HG03139 (cell line): ENCODE measurements around the gene ZNF26.
"Not testable (repeated sequence)": the region's sequence is repeated elsewhere in the genome, so short reads cannot be mapped to it uniquely, and the experiment has no call there.

Source experiments
- ATAC-seq: cut with Tn5 transposase; IDR thresholded peaks from one replicate; pipeline ENCODE4 v1.9.1; 2021; ENCODE audit not compliant: unreplicated experiment

Gene ZNF26

DNA sequence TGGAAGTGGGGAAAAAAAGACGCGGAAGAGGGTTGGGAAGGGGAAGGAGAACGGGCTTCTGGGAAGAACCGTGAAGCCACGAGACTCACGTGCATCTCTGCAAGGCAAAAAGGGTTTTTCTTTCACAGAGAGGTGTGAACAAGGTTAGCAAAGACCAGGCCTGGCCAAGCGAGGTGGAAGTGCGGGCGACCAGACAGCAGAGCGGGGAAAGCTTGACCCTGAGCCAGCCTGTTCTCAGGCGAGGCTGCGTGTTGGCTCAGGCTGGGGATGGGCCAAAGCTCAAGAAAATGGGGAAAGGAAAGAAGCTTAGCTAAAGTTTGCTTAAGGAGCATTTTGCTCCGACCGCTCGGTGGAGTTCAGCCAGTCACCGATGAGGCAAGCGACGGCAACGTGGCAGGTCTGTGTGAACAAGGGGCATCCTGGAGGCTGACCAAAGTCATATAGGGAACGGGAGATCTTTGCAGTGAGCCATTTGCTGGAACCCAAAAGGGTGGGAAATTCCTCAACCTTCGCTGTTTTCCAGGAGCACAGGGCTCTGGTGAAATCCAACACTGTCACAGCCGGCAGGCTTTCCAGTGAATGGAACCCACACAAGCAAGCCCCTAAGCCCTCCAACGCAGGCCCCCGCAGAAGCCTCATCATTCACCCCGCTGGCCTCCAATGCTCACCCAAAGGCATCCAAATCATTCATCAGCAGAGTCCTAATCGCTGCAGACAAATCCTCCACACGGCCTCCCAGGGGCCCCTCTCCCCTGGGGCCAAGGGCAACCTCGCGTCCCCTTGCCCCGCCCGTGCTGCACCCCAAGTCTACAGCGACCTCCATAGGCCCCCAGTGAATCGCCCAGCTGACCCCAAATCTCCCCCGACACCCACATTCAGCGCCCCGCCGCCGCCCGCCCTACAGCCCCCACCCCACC lies 30.8 kb upstream of the ZNF26 start:
- peak; percentile 28 for ATAC-seq

DNA sequence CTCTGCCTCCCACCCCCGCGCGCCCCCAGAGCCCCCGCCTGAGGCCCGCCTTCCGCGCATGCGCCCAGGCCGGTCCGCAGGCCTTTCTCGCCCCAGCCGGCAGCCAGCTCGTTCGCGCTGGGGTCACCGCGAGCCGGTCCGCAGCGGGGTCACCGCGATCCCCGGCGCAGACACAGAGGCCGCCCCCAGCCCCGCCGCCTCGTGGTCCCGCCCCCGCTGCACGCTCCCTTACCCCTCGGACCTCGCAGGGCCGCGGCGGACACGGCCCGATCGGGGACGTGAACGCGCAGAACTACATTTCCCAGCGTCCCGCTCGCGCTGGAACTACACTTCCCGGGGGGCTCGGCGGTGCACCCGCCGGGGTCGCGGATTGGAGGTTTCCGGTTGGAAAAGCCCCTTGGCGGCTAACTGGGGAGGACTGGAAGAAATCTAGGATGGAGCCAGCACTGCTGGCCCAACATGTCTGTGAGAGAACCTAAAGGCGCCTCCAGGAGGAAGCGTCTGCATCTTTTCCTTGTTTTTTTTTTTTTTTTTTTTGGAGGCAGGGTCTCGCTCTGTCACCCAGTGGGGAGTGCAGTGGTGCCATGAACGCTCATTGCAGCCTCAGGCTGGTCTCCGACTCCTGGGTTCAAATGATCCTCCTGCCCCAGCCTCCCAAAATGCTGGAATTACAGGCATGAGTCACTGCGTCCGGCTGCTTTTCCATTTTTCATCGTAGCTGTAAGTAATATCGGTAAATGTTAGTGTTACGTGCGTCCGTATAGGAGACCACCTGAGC lies 30.0 kb upstream of the ZNF26 start, which contains the start of gene ZNF605:
ZNF605 (minus strand) TSS at position 296 of the 778 bp plus-strand sequence. CDS start 10,671 bp downstream, outside the sequence.
- peak; percentile 85 for ATAC-seq

DNA sequence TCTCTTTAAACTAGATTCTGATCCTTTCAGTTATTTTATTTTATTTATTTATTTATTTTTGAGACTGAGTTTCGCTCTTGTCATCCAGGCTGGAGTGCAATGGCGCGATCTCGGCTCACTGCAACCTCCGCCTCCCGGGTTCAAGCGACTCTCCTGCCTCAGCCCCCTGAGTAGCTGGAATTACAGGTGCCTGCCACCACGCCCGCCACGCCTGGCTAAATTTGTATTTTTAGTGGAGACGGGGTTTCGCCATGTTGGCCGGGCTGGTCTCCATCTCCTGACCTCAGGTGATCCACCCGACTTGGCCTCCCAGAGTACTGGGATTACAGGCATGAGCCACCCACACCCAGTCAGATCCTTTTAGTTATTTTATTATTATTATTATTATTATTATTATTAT lies 24.4 kb upstream of the ZNF26 start:
- ATAC-seq = not testable (repeated sequence)

DNA sequence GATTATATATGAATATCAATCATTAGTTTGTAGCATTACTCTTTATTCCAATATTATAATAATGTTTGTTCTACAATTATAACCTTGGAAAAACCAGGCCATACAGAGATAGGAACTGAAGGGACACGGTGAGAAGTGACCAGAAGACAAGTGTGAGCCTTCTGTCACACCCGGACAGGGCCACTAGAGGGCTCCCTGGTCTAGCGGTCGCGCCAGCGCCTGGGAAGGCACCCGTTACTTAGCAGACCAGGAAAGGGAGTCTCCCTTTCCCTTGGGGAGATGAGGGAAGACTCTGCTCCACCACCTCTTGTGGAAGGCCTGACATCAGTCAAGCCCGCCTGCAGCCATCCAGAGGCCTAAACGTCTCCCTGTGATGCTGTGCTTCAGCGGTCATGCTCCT lies 22.2 kb upstream of the ZNF26 start:
- not testable (repeated sequence) for ATAC-seq

DNA sequence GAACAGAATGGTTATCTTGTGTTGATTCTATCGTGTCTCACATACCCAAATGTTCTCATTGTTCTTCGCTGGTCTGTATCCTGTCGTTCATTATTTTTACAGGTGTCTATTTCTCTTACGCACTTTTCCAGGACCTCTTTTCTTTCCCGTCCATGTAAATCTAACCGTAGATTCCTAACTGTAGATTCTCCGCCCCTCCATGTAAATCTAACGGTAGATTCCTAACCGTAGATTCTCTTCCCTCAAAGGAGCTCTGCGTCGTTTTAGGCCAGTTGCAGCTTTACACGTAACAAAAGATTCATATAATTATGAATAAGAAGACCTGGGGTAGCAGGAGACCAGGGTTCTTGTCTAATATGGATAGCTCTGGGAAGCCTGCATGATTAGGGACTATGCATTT lies 20.4 kb upstream of the ZNF26 start:
- ATAC-seq = no peak

DNA sequence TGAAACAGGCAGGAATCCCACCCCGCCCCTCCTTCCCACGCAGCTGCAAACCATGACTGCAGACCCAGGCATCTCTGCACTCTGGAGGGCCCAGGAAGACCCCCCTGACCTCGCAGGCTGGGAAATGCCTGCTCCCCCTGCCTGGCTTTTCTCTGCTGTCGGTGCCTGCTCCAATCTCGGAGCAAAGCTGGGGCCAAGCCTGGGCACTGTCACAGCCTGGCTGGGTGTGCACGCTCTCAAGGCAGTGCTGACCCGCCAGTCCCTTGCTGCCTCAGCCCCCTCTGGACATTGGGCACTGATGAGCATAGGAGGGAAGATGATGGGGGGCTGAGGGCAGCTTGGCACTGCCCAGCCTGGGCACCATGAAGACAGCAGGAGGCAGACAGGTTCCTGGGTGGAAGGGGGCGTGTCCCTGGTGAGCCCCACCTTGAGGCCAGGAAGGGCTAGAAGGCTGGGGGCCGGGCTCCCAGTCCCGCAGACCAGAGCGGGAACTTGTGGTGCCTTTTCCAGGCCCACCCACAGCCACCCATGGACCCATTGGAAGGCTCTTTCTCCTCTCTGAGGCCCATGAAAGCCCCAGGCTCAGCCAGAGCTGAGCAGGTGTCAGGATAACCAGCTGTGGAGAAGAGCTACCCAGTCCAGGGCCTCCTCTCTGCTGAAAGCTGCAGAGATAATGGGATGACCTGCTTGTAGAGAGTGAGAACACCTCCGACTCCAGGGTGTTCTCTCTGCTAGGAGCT lies 19.3 kb upstream of the ZNF26 start:
- ATAC-seq = no peak

DNA sequence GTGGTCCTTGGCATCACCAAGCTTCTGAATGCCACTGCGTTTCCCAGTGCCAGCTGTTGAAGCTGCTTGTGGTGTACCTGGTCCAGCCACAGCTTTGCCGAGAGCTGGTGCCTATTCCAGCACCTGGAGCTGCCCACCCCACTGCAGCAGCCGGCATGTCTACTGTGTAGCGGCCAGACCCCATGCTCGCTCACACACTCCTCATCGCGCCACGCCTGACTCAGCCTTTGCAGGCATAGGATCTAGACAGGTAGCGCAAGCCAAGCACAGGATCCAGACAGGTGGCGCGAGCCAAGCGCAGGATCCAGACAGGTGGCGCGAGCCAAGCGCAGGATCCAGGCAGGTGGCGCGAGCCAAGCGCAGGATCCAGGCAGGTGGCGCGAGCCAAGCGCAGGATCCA lies 18.4 kb upstream of the ZNF26 start:
- no peak for ATAC-seq

DNA sequence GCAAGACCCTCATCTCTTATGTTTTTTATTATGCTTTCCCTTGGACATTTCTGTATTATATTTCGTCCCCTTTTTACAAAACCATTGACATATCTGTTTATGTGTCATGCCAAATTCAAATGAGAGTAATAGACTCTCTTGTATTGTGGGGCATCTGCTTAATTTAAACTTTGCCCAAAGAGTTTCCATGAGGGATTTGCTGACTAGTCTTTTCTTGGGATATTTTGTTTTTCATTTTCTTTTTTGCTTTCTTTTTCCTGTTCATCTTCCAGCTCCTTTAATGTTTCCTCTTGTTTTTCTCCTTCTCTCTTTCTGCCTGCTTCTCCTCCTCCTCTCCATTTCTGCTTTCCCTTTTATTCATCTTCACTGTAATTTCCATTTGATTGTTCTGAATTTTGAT lies 13.8 kb upstream of the ZNF26 start:
- ATAC-seq = no peak

DNA sequence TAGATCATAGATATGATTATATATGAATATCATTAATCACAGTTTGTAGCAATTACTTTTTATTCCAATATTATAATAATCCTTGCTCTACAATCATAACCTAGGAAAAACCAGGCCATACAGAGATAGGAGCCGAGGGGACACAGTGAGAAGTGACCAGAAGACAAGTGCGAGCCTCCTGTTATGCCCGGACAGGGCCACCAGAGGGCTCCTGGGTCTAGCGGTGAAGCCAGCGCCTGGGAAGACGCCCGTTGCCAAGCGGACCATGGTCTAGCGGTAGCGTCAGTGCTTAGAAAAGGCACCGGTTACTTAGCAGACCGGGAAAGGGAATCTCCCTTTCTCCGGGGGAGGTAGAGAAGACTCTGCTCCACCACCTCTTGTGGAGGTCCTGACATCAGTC lies 9.3 kb upstream of the ZNF26 start:
- ATAC-seq = not testable (repeated sequence)

DNA sequence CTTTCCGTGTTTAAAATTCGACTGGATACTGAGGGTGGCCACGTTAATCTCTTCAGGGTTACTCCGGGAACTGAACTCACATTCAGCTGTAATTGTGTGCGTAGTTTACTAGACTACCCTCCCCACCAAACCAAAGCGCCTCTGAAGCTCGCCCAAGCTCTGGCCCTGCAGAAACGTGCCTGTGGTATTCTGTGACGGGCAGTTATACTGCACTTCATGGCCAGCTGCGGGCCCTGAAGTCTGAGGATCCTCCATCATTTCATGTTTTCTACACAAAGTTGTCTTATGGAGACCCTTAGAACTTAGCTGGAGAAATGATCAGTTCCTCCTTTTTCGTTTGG lies 688 bp downstream of the ZNF26 start:
- ATAC-seq = no peak

DNA sequence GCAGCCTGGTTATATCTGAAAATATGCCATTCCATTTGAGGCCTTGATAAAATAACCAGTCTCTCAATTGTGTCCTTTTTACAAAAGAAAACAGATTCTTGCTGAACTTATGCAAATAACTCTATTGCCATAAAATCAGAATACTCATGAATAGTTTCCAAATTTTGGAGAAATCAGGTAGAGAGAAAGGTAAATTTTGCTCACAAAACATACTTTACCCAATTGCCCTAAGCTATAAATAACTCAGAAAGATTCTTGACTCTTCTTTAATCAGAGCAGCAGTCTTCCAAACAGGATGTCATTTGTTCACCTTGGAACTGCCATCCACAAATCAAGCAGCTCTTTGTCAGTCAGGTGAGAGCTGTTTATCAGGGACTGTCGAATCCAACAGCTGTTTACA lies 12.6 kb downstream of the ZNF26 start:
- no peak for ATAC-seq

DNA sequence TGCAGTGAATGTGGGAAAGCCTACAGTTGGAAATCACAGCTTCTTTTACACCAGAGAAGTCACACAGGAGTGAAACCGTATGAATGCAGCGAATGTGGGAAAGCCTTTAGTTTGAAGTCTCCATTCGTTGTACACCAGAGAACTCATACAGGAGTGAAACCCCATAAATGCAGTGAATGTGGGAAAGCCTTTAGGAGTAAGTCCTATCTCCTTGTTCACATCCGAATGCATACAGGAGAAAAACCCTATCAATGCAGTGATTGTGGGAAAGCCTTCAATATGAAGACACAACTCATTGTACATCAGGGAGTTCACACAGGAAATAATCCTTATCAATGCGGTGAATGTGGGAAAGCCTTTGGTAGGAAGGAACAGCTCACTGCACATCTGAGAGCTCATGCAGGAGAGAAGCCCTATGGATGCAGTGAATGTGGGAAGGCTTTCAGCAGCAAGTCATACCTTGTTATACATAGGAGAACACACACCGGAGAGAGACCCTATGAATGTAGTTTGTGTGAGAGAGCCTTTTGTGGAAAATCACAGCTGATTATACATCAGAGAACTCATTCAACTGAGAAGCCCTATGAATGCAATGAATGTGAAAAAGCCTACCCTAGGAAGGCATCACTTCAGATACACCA lies 24.6 kb downstream of the ZNF26 start:
- ATAC-seq = no peak

DNA sequence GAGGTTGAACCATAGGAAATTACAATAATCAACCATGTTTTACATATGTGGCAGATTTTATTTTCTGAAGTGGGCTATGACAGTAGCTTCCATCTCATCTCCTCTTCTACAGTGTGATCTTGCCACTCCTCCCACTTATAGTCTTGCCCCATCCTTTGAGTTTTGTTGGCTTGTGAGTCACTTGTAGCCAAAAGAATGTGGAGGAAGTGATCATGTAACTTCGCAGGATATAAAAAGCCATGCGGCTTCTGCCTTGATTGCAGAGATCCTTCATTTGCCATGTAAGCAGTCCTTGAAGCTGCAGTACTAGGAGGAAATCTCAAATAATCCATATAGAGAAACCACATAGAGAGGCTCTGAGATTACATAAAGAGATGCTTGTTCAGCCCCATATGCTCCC lies 37.4 kb downstream of the ZNF26 start:
- ATAC-seq = no peak

DNA sequence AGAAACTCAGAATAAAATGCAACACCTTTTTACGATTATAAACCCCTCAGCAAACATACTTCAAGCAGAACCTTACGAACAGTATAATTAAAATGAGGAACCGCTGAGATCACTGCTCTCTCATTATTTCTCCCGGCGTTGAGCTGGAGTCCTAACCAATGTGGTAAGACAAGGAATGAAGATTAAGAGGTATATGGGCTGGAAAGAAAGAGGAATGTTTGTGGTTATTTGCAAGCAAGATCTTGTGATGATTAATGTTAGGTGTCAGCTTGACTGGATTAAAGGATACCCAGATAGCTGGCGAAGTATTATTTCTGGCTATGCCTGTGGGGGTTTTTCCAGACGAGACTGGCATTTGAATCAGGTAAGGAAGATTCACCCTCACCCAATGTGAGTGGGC lies 40.8 kb downstream of the ZNF26 start:
- no peak for ATAC-seq

DNA sequence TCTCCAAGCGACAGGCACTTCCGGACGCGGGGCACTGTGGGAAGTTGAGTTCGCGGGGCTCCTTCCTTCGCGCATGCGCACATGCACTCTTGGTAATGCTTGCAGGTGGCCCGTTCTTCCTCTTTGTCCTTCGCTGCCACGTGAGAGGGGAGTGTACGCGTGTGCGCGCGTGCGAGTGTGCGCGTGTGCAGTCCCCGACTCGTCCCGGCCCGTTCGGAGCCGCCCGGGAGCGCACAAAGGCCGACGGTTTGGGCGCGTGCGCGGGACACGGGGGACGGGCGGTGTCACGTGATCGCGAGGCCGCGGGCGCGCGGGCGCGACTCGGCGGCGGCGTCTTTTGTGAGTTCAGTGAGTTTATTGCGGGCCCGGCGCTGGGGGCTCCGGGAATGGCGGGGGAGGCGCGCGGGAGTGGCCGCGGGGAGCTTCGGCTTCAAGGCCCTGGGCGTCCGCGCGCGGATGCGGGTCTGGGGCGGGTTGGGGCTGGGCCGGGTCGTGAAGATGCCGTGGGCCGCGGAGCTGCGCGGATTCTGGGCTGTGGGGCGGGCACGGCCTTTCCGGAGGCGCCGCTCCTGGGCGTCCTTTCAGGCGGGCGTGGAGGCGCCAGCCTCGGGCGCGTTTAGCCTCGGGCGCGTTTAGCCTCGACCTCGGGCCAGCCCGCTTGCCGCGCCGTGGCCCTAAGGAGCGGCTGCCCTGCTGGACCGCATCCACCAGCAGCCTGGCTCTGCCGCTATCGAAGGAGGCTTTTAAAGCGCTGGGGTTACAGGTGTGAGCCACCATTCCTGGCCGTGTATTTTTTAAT lies 51.2 kb downstream of the ZNF26 start, which contains the start of gene ZNF84:
ZNF84 (plus strand) TSS at position 303 of the 799 bp plus-strand sequence. CDS start 3,959 bp downstream, outside the sequence.
- peak; percentile 88 for ATAC-seq

DNA sequence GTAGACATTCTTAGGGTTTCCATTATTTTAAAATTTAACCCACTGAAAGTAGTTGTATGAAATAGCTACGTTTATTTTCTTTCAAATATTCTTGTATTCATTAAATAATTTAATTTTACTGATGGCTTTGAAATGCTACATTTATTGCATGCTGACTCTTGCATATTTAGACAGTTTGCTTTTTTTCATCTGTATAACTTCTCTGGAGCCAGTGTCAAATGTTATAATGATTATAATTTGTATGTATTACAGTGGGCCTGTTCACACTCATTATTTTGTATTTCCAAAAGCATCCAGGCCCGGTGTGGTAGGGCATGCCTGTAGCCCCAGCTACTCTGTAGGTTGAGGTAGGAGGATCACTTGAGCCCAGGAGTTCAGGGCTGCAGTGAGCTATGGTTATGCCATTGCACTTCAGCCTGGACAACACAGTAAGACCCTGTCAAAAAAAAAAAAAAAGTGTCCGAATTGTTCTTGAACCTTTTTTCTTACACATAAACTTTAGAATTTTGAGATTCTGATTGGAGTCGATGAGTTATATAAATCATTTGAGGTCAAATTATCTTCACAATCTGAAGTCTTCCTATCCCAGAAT lies 52.0 kb downstream of the ZNF26 start:
- ATAC-seq = no peak

DNA sequence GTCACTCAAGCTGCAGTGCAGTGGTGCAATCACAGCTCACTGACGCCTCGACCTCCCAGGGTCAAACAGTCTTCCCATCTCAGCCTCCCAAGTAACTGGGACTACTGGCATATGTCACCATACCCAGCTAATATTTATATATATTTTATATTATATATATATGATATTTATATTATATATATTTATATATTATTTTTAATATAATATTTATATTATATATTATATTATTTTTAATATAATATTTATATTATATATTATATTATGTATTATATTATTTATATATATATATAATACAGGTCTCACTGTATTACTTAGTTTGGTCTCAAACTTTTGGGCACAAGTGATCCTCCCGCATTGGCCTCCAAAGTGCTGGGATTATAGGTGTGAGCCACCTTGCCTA lies 60.5 kb downstream of the ZNF26 start:
- no peak for ATAC-seq

DNA sequence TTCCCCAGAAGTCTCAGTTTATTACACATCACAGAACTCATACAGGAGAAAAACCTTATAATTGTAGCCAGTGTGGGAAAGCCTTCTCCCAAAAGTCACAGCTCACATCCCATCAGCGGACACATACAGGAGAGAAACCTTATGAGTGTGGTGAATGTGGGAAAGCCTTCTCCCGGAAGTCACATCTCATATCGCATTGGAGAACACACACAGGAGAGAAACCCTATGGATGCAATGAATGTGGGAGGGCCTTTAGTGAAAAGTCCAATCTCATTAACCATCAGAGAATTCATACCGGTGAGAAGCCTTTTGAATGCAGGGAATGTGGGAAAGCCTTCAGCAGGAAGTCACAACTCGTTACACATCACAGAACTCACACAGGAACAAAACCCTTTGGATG lies 71.3 kb downstream of the ZNF26 start:
- ATAC-seq = no peak

DNA sequence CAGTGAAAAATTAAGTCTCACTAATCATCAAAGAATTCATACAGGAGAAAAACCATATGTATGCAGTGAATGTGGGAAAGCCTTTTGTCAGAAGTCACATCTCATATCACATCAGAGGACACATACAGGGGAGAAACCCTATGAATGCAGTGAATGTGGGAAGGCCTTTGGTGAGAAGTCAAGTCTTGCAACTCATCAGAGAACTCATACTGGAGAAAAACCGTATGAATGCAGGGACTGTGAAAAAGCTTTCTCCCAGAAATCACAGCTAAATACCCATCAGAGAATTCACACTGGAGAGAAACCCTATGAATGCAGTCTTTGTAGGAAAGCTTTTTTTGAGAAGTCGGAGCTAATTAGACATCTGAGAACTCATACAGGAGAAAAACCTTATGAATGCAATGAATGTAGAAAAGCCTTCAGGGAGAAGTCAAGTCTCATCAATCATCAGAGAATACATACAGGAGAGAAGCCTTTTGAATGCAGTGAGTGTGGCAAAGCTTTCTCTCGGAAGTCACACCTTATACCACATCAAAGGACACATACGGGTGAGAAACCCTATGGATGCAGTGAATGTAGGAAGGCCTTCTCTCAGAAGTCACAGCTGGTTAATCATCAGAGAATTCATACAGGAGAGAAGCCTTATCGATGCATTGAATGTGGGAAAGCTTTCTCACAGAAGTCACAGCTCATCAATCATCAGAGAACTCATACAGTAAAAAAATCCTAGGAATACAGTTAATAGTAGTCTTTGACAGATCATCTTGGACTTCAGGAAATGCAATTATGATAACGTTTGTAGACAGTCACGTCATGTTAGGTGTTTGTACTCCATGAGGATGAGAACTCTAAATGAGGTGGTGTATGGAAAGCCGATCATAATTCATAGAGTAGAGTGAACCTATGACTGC lies 72.3 kb downstream of the ZNF26 start:
- no peak for ATAC-seq
